ENCODE data around the gene FGFR2.
A peak's percentile ranks its signal among the peaks of the same experiment; 100 is the strongest.

Gene FGFR2

DNA sequence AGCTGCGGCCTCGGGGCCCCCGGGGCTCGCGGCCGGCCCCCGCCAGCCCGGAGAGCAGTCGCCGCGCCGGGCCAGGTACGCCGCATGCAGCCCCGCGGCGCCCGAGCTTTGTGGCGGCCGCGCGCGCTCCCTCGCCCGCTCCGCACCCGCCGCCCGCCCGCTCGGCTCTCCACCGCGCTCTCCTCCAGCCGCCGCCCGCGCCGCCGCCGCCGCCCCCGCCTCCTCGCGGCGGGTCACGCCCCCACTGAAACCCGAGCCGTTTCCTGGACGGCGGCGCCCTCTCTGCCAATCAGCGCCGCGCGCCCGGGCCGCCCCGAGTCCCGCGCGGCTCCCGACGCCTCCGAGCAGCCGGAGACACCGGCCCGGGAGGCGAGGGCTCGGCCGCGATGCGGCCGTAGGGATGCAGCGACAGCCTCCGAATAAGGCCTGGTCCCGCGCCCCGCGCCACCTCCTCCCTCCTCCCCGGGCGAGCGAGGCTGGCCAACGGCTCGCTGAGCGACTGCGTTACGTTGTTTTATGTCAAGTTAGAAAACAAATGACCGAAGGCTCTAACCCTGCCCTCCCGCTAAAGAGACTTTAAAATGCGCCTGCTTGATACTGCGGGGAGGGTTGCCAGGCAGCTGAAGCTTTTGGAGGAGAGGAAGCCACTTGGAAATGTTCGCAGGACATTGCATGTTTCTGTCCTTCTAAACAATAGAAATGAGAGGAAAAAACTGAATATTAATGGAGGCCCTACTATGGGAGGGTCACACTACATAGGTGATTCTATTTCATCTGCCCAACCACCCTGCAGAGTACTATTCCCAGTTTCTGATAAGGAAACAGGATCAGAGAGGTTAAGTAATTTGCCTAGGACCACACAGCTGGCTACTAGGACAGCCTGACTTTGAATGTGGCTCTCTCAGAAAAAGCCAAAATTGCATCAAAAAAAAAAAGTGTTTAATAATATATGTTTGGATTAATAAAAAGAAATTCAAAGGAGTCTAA, at the start of gene FGFR2:
FGFR2 (minus strand) TSS at position 182 of the 987 bp plus-strand sequence. CDS start 4,627 bp downstream, outside the sequence.
- peak; percentile 96 for DNase-seq (ENCODE audit: low read depth, low spot score)

DNA sequence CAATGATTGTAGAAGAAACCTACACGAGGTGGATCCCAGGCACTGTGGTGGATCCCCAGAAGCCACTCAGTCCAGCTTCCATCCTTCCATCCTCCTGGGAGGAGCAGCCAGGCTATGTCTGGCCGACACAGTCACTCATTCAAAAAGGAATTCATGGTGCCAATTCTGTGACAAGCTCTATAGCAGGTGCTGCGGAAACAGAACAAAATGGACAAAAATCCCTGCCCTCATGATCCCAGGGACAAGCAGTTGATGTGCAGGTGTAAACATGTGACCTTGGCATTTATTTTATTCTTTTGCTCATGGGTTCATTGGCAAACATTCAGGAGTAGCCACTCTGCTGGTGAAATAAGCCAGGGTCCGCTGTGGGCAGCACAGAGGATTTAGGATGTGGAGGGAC, 49.2 kb upstream of the FGFR2 start:
- DNase-seq (ENCODE audit: low read depth, low spot score): no peak

DNA sequence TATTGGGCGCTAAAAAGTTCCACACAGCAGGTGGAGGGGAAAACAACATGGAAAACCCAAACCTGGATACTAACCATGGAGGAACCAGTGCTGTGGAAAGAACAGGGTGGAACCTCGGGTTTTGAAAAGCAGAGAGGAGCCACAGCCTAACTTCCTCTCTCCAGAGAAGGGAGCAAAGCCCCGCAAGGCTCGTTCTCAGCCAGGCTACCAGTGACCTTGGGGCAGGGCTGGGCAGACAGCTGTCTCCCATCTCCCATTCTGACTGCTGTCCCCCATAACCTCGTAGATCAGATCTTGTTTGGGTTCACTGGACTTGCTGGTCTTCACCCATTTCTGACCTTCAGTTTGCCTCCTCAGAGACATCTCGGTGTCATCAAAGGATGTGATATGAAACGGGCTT, 47.5 kb upstream of the FGFR2 start:
- no peak for DNase-seq (ENCODE audit: low read depth, low spot score)

DNA sequence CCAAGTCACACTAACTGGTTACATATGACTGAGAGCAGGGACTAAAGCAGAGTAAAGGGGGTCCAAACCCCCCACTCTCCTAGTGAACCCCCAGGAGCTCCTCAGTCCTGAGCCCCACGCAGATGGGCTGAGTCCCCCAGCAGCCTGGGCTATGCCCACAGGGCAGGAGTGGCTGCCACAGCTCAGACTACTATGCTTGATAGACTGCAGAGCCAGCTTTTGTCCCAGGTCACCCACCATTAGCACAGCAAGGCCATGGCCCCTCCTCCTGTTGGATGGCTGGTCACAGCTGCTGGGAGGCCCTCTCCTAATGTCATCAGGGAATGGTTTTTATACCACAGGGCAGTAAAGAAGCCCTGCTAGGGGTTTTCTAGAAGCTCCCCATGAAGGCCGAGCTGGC, 46.3 kb upstream of the FGFR2 start:
- DNase-seq (ENCODE audit: low read depth, low spot score): no peak

DNA sequence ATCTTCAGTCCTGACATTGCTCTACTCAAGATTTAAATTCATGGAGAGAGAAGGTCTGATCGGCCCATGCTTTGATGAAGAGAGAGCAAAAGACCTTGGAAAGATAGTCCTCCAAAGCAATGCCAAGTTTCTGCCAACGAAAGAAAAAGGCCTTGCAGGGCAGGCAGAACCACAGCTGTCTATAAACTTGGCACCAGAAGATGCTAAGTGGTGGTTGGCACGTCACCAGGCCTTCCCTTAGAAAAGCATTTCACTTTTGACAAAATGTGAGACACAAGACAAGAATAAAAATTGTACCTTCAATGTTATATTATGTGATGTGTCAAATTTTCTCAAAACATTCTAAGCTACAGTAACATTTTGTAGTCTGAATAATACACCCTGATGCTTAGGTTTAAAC, 42.0 kb upstream of the FGFR2 start:
- no peak for DNase-seq (ENCODE audit: low read depth, low spot score)

DNA sequence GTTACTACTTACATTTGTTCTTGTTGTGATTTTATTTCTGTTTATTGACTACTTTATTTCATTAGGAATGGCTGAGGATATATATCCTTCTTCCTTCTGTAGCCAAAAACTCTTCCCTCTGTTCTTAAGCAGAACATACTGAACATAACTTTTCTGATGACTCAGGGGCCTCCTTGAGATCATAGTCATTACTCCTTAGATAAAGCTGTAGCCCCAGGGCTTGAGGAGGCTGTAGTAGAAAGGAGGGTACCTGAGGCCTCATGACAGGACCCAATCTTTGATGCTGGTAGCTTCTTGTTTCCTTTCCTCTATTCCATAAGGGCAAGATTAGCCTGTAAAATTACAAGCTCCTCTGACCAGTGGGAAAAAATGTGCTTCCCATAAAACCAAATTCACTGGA, 41.2 kb upstream of the FGFR2 start:
- DNase-seq (ENCODE audit: low read depth, low spot score): no peak

DNA sequence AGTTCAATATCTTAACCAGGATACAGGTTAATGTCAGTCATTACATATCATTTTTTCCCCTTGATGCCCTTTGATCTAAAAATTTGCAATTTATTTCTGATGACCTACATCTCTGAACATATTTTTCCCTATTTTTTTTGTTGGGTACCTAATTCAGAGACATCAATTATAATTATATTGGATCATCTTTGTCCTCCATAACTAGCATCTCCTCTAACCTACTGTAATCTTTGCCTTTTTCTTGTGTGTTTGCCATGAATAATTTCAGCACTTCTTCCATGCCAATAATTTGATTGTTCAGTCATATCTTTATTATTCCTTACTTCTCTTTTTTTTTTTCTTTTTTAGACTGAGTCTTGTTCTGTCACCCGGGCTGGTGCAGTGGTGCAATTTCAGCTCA, 39.2 kb upstream of the FGFR2 start:
- no peak for DNase-seq (ENCODE audit: low read depth, low spot score)

DNA sequence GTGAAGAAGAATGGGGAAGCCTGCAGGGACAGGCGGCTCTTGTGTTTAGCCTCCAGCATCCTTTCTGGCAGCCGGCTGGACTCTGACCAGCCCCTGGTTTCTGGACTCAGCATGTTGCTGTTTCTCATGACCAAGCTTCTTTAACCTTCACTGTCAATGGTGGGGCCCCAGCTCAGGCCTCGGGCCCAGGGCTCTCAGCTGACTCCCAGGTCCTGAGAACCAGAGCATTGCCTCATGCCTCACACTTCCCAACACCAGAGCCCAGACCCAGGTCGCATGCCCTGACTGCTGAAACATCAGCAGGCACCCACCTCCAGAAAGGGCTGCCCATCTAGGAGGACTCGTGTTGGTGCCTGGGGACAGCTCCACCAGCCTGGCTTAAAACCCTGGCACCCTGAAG, 34.8 kb upstream of the FGFR2 start:
- no peak for DNase-seq (ENCODE audit: low read depth, low spot score)

DNA sequence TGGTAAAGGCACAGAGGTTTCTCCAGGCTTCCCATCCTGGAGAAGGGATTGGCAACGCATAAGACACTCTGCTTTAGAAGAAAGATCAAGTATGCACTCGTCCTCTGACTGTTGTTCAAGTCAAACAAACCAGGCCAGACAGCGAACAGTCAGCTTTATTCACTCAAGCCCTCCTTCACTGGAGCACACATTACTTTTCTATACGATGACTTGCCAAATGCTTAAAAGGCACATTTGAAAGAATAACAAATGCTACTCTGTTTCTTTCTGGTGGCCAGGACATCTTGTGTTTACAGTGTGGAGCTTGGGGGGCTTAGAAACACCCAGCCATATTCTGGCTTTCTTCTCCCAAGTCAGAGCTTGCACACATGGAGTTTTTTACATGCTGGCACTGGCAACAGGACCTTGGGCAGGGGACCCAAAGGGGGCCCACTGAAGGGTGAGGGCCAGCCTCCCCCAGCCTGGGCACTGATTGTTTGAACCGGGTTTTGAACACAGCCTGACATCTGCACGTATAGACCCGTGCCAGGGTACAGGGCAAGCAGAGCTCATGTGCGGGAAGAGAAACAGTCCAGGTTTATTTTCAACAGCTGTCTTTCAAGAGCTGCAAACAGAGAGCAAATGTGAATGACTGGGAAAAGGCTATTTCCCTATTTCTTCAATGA, 33.3 kb upstream of the FGFR2 start:
- DNase-seq (ENCODE audit: low read depth, low spot score): no peak

DNA sequence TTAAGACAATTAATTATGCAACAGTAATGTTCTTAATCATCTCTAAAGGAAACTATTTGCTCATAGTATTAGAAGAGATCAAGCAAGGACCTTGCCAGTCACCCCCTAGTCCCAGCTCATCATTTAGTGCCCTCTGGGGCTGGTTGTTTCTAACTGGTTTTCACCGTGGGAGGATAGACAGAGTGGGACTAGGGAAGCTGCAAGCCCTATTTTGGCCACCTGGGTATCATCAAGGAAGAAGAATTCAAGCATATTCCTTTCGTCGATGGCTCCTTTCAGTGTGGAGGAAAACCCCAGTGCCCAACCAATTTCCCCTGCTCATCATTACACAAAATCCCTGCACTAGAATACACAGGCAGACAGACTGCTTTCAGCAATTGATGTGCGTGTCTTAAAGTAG, 30.6 kb upstream of the FGFR2 start:
- DNase-seq (ENCODE audit: low read depth, low spot score): no peak

DNA sequence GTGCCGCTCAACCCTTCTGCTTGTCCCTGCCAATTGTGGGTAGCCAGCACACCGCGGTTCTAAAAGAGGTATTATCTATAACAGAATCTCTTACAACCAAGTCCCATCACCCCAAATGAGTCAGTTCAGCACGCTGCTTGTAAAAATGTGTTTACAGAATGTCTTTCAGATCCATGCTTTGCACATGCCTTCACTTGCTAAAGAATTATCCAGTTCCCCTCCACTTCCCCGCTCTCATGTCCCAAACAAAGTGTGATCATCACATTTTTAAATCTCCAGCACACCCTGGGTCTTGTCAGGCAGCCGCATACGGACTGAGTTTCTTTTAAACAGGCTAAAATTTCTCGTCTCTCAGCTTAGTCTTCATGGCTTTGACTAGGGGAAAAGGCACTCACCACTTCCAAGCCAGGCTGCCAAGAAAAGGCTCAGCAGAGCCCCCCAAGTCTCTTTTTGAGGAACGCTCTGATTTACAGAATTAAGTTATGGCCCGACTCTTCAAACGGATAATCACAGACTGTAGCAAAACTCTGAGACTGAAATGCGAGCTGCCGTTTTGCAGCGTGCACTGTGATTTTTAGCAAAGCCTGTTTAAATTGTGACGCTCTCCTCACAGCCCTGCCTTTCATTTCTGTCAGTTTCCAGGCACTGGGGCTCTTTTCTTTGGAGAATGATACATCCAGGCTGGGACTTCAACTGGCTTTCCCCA, 29.8 kb upstream of the FGFR2 start:
- peak; percentile 38 for DNase-seq (ENCODE audit: low read depth, low spot score)

DNA sequence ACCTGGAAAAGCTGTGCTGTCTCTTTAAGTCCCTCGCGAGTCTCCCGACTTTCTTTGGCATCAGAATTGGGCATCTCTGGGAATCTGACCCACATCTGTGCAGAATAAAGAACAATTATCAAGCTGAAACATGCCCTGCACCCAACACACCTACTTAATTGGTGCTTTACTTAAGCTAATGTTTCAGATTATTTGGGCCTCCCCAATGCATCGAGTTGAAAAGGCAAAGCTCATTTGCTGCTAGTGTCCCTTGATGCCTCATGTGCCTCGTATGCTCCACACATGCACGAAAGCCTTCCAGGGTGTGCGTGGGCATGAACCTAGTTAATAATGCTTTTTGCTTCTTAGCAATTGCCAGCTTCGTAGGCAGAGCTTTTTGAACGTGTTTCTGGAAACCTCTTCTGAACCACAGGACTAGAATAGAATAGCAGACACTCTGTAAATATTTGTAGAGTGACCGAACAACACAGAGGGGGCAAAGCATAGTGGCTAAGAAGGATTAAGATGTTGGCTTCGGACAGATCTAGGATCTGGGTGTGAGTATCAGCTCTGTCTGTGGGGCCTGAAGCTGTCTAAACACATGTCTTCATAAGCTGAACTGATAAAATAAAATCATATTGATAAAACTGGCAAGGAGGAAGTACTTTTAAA, 26.7 kb upstream of the FGFR2 start:
- DNase-seq (ENCODE audit: low read depth, low spot score): peak; percentile 41

DNA sequence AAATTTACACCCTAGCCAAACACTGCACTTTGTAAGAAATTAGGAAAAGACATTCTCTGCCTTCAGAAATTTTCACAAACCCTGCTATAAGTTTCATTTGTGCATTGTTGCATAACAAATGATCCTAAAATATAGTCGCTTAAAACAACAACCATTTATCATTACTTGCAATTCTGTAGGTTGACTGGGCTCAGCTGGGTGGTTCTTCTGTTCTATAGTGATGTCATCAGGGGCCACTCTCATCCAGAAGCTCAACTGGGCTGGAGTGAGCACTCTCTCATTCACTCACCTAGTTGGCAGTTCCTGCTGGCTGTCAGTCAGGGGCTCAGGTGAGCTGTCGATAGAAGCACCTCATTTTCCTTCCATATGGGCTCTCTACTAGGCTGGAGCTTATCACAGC, 20.7 kb upstream of the FGFR2 start:
- no peak for DNase-seq (ENCODE audit: low read depth, low spot score)

DNA sequence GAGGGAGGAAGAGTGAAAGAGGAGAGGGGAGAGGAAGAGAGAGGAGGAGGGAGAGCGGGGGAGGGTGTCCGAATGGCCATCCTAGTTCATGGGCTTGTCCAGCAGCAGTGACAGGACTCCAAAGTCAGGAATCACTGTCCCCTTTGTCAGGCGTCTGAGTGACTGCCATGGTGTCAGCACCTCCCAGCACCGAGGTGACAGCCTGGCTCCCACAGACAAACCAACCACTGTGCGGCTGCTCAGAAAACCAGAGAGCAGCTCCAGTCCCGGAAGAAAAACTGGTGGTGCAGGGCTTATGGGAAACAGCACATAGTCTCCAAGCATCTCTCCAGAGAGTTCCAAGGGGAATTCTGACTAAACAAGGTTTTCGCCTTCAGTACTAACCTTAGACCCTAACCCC, 18.9 kb upstream of the FGFR2 start:
- no peak for DNase-seq (ENCODE audit: low read depth, low spot score)

DNA sequence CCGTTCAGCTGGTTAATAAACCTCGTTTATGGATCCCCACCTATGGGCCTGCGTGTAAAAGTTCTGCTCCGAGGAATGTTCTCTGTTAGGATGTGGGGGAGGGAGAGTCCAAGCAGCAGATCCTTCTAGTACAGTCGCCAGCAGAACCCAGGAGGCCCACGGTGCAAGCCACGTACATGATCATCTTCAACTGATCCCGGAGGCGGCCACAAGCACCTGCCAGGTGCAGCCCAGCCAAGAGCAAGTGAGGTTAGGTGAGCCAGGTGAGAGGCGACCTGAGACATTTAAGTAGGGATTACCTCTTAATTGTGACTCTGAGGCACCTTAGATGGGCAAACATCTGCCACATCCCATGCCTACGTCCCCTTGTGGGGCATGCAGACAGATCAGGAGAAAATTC, 18.0 kb upstream of the FGFR2 start:
- no peak for DNase-seq (ENCODE audit: low read depth, low spot score)

DNA sequence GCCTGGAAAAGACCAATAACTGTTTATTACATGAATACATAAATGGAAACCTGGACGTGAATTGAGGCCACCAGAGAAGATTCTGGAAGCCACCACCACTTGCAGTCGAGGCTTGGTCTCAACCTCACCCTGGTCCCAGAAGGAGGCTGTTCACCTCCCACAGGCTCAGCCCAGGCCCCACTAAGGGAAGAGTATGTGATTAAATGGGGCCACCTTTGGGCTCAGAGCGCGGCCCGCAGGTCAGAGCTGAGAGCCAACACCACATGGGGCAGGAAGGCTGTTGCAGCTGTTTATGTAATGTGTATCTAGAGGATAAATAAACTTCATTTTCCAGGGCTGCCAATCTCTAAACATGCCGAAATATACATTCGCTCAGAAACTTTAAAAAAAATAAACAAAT, 17.6 kb upstream of the FGFR2 start:
- no peak for DNase-seq (ENCODE audit: low read depth, low spot score)

DNA sequence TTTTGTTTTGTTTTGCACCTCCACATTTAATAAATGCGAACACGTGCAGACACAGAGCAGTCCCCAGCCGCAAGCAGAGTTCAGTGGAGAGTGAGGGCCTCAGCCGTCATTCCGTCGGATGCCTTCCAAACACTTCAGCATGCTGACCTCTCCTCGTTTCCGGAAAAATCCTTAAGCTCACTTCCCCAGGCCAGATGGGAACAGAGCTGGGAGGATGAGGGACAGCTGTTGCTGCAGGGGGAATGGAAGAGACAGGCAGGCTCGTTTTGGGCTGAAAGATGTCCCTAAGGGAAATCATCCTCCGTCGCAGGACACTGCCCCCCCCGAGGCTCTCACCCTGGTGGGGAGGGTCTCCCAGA, 17.2 kb upstream of the FGFR2 start:
- DNase-seq (ENCODE audit: low read depth, low spot score): no peak

DNA sequence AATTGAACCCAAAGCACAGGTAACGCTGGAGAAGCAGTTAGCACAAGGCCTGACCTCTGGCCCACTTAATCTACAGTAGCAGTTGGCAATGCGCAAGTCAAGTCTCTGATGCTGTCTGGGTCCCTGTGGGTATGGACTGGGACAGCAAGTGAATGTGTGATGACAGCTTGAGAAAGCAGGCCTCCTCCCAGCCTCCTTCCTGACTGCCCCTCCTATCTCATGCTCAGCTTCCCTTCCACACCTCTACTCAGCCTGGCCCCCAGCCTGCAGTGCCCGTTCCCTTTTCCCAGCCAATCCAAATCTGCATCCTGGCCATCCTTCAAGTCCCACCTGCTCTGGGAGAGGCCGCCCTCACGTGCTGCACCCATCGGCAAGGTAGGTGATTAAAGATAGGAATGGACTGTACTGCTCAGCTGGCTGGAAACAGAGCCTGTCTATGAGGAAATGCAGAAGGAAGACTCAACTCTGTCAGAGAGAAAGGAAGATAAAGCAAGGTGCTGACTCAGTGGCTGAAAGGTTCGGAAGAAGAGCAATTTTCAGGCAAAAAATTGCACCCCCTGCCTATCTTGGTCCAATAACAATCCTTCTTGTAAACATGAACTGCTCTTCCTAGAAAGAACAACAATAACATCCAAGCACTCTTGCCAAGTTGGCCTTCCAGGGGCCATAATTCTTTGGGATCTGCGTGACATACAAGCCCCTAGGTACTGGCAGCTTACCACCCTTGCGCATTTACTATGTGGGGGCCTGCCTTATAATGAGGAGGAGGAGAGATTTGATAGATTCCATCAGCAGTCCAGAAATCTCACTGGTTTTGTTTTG, 16.6 kb upstream of the FGFR2 start:
- DNase-seq (ENCODE audit: low read depth, low spot score): no peak

DNA sequence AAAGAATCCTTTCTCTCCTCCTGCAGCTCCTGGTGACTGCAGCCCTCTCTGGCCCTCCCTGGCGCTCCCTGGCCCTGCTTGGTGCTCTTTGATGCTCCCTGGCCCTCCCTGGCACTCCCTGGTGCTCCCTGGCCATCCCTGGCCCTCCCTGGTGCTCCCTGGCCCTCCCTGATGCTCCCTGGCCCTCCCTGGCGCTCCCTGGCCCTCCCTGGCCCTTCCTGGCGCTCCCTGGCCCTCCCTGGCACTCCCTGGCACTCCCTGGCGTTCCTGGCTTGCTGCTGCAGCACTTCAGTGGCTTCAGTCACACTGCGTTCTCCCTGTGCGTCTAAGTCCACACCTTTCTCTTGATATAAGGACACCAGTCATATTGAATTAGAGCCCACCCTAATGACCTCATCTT, 15.2 kb upstream of the FGFR2 start:
- DNase-seq (ENCODE audit: low read depth, low spot score): no peak

DNA sequence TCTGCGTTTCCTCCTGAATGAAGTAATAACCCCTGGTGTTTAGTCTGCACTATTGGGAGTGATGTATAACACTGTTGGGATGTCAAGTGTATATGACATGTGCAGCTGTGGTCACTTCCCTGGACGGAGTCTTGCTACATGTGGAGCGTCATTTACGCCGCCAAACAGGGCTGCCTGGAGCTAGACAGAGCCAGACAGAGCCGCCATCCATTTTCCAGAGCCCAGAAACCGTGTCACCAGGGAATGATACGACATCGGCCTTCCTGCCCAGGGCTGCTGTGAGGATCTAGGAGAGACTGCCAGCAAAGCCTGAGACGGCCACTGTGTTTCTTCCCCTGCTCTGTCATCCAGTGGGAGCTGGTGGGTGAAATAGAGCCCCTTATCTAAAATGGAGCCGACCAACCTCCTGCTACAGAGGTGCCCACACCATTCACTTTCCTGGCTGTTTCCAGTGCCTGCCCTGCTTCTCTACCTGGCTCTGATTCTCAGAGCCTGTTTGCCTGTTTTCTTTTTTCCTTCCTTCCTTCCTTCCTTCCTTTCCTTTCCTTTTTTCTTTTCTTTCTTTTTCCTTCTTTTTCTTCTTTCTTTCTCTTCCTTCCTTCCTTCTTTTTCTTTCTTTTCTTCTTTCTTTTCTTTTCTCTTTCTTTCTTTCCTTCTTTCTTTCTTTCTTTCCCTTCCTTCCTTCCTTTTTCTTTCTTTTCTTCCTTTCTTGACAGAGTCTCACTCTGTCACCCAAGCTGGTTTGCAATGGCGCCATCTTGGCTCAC, 13.3 kb upstream of the FGFR2 start:
- DNase-seq (ENCODE audit: low read depth, low spot score): no peak

Measured in astrocyte of the hippocampus (primary cell).